Breast epithelium (tissue), 3 donors: ENCODE results near the gene MRAS.

Experiments
- CTCF ChIP-seq, 3 donors: fragments of 450-650 bp; IDR thresholded peaks; one replicate each; pipeline ENCODE4 v1.5.1; 2016 to 2017; ENCODE audit warnings: antibody characterized with exemption in 3 of 3, mild to moderate bottlenecking in 3 of 3, moderate library complexity in 3 of 3
- POLR2AphosphoS5 ChIP-seq, 3 donors: sonication (generic); formaldehyde crosslinking; IDR thresholded peaks; one replicate each; pipeline ENCODE4 v1.6.1; 2017; ENCODE audit warnings: antibody characterized with exemption in 3 of 3

DNA sequence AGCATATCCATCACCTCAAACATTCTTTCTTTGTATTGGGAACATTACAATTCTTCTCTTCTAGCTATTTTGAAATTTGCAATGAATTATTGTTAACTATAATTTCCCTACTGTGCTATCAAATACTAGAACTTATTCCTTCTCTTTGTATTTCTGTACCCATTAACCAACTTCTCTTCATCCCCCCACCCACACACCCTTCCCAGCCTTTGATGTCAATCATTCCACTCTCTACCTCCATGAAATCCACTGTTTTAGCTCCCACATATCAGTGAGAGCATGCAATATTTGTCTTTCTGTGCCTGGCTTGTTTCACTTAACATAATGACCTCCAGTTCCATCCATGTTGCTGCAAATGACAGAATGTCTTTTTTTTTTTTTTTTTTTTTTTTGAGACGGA, 30.6 kb downstream of the MRAS start:
- no peak for TF ChIP-seq CTCF (IDR thresholded peaks at IDR 0.05)
- no peak for TF ChIP-seq POLR2AphosphoS5 (IDR thresholded peaks at IDR 0.05)
